Urothelium cell line (cell line): ENCODE measurements around the gene TSC2.
"Not testable (repeated sequence)": the region's sequence is repeated elsewhere in the genome, so short reads cannot be mapped to it uniquely, and the experiment has no call there.

Experiments
- DNase-seq: peaks from one replicate; pipeline ENCODE4 v3.0.0; 2011; ENCODE audit warnings: low spot score, mixed read lengths
- FAIRE-seq: peaks from 2 replicates; lab custom pipeline; 2011; peaks lifted over from hg19 to GRCh38; lab: Jason Lieb, UNC

Gene TSC2

DNA sequence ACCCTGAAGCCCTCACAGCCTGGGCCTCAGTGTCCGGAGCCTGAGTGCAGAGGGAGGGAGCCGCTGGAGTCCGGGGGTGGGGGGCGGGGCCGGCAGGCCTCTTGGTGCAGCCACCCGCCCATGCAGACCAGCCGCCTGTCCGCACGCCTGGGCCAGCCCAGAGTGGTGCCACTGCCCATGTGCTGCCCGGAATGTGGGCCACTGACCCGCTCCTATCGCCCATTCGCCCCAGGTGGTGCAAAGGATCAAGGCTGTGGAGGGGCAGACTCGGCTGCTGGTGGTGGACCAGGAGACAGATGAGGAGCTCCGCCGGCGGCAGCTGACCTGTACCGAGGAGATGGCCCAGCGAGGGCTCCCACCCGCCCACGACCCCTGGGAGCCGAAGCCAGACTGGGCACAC is 18.4 kb upstream of the TSC2 start:
- FAIRE-seq = no peak
- DNase-seq = no peak

DNA sequence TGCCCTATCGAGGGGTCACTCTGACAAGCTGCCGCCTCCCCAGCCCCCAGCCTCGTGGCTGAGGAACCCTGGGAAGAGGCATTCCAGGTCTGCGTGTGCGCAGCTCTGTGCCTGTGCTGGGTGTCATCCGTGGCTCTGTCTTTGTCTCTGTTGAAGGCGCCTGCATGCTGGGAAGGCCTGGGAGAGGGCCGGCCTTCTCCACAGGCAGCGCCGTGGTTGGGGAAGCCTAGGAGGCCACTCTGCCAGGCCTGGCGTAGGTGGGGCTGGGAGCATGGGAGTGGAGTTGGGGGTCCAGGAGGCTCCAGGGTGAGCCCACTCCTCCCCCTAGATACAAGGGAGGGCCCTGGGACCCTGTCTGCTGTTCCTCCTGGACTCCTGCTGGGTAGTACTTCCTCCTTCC is 17.7 kb upstream of the TSC2 start:
- FAIRE-seq = no peak
- DNase-seq = no peak

DNA sequence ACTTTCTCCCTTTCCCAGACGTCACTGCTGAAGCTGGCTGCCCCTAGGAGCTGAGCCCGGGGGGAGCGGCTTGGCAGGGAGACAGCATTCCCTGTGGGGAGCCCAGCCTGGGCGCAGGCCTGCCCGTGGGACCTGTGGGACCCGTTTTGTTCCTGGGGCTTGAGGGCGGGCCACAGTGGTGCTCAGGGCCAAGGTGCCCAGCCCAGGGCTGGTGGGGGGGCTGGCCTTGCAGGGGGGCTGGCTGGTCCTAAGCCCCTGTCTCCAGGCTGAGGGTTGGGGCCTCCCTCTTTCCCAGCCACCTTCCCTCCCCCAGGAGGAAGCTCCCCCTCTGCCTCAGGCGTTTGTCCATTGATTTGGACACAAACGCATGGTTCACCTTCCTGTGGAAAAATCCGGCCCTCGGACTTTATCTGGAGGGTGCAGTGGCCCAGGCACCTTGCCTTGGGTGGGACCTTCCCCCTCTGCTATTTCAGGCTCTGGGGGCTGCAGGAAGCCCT is 16.7 kb upstream of the TSC2 start:
- FAIRE-seq = no peak
- no peak for DNase-seq

DNA sequence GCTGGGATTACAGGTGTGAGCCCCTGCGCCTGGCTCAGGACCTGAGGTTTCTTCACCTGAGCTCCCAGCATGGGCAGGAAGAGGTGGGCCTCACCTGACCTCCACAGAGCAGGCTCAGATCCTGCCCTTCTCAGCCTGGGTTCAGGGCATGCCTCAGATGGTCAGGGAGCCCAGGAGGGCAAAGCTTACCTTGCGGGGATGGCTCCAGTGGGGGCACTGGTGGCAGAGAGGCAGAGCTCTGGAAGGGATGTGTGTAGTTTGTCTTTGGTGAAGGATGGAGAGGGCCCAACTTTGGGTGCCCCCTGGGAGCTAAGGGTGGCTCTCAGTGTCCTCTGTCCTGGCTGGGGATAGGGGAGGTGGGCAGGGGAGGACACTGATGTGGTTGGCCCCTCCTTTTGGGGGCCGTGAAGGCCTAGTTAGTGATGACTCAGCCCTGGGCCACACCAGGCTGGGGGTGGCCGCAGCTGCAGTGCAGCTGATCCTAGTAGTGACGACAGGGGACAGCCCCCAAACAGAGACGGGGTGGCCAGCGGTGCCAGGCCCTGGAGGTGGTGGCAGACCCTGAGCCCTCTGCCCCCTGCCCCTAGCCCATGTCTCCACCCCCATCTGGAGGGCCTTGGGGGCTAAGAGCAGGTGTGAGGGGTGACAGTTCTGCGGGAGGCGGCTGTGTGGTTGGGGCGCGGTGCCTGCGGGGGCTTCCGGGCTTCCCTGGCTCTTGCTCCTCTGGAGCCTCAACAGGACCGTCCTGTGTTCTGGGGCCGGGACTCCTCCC is 15.3 kb upstream of the TSC2 start:
- FAIRE-seq (no peak), DNase-seq (no peak)

DNA sequence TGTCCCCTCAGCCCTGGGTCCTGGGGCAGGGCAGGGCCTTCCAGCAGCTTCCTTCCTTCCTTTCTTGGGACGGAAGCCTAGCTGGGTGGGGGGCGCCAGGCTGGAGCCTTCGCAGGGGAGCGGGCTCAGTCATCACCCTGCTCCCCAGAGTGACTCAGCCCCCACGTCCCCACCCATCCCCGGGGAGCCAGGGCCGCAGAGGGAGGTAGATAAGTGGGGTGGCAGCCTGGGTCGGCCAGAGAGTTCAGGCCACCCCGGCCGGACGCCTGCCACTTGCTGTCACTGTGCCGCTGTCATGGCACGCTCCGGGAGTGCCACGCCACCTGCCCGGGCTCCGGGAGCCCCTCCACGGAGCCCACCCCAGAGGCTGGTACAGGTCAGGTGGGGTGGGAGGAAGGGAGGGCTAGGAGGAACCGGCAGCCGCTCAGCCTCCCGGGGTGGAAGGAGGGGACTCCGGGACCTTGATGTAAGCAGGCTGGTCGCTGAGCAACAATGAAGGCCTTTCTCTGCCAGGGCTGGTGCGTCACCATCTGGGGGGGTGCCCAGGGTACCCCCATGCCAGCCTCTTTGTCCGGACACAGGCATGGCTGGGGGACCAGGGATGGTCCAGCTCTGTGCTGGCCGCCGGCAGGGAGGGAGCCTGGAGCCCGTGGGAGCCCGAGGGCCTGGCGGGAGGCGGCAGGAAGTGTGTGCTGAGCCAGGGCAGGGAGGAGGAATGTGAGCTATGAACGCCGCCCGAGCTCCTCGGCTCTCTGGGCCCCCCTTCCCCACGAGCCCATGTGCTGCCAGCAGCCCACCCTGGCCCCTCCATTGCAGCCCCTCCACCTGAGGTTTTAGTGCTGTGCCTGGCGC is 14.5 kb upstream of the TSC2 start:
- DNase-seq (peak; percentile 66), FAIRE-seq (no peak)

DNA sequence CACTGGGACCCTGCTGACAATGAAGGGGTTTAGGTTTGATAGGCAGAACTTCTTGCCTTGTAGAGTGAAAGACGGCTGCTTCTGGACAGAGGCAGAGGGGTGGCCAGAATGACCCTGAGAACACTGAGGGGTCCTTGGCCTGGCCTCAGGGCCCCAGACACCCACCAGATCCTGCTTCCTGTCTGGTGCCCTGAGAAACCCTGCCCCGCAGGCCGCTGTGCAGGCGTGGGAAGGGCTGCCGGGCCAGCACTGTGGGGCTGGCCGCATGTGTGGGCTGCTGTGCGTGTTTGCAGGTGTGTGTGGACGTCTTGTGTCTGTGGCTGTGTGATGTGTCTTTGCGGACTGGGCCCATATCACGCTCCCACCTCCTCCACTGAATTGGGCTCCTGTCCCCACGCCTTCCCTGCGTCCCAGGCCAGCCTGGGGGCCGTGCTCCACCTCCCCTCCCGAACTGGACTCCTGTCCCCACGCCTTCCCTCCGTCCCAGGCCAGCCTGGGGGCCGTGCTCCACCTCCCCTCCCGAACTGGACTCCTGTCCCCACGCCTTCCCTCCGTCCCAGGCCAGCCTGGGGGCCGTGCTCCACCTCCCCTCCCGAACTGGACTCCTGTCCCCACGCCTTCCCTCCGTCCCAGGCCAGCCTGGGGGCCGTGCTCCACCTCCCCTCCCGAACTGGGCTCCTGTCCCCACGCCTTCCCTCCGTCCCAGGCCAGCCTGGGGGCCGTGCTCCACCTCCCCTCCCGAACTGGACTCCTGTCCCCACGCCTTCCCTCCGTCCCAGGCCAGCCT is 13.7 kb upstream of the TSC2 start:
- not testable (repeated sequence) for DNase-seq
- peak; percentile 66 for FAIRE-seq

- no peak for FAIRE-seq
- DNase-seq = no peak
Observed at GRCh38 chr16:2034696-2035430, 12.9 kb upstream of the TSC2 start.

DNA sequence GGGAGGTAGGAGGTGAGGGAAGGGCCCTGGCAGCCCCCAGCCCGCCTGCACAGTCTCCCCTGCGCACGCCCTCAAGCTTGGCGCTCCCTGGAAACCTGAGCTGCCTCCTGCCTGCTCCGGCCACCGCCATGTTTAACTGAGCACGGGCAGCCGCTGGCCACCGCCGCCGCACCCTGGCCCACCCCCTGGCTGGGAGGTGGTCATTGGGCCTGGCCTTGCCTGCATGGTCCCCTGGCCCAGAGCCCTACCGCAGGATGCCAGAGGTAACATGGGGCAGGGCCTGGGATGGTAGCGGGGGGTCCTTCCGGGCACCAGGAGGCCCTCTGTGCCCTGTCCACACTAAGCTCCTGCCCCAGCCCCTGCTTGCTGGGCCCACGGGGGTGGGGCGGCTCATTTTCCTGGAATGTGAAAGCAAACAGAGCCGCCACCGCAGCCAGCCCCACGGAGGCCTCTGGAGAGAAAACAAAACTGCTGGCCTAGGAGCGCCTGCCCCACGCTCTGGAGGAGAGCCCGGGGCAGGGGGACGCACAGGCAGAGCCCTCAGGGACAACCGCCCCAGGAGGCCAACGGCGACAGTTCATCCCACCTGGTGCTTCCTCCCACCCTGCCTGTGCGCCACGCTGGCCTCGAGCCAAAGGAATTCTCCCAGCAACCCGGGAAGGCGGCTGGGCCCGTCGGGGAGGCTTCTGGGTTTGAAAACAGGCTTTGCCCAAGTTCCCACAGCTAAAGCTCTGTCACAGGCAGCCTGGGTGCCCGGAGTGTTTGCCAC is 12.2 kb upstream of the TSC2 start:
- DNase-seq (peak; percentile 70), FAIRE-seq (no peak)

- DNase-seq (no peak), FAIRE-seq (peak; percentile 13)
Observed at GRCh38 chr16:2036200-2036966, 11.4 kb upstream of the TSC2 start.

DNA sequence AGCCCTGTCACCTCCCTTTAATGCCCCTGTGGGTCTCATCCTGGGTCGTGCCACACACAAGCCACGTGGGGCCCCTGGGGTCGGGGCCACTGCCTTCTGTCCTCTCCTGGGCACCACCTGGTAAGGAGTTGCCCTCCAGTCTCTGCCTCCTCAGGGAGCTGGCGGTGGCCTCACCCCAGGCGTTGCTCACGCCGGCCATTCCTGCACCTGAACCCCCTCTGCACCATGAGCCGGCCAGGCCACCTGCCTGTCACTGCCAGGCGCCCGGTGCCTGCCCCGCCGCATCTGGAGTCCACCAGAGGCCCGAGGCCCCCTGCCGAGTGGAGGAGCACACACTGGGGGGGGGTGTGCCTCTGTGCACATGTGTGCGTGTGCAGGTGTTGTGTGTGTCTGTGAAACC is 10.7 kb upstream of the TSC2 start:
- DNase-seq (no peak), FAIRE-seq (no peak)

DNA sequence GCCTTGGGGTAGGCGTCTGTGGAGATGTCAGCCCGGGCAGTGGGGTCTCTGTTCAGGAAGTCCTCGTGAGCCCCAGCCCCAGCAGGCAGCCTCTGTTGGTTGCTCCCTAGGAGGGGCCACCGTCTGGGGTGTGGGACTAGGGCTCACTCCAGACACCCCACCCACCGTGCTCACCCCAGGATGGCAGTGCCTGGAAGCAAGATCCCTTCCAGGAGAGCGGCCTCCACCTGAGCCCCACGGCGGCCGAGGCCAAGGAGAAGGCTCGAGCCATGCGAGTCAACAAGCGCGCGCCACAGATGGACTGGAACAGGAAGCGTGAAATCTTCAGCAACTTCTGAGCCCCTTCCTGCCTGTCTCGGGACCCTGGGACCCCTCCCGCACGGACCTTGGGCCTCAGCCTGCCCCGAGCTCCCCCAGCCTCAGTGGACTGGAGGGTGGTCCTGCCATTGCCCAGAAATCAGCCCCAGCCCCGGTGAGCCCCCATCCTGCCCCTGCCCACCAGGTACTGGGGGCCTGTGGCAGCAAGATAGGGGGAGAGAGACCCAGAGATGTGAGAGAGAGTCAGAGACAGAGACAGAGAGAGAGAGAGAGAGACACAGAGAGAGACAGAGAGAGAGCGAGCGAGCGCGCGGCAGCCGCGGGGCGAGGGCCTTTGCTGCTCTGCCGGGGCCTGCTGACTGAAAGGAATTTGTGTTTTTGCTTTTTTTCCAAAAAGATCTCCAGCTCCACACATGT is 10.0 kb upstream of the TSC2 start:
- DNase-seq (no peak), FAIRE-seq (no peak)

- DNase-seq (no peak), FAIRE-seq (no peak)
Observed at GRCh38 chr16:2038382-2039231, 9.2 kb upstream of the TSC2 start.

GRCh38 chr16:2039274-2040031 is 8.3 kb upstream of the TSC2 start:
- DNase-seq (no peak), FAIRE-seq (no peak)

GRCh38 chr16:2040041-2040786 is 7.6 kb upstream of the TSC2 start:
- no peak for FAIRE-seq
- no peak for DNase-seq

- peak; percentile 50 for DNase-seq
- no peak for FAIRE-seq
Observed at GRCh38 chr16:2040787-2041522, 6.8 kb upstream of the TSC2 start.
